GM19025 (cell line): ENCODE measurements around the gene ISLR.

Source experiments
- ATAC-seq: cut with Tn5 transposase; IDR thresholded peaks from one replicate; pipeline ENCODE4 v1.9.1; 2021; ENCODE audit warnings: mild to moderate bottlenecking, low read depth, moderate library complexity; ENCODE audit not compliant: unreplicated experiment

Gene ISLR

GRCh38 chr15:74173380-74174218 is at the start of gene ISLR:
Gene ISLR, plus strand, starts transcription at chr15:74173710. Its CDS starts 1,149 bp downstream, at chr15:74174859.
- ATAC-seq = no peak

GRCh38 chr15:74124196-74124595 is 49.3 kb upstream of the ISLR start:
- no peak for ATAC-seq

- no peak for ATAC-seq
Measured at GRCh38 chr15:74124759-74125158, 48.8 kb upstream of the ISLR start.

GRCh38 chr15:74127255-74127953 is 46.1 kb upstream of the ISLR start:
- ATAC-seq = no peak

- ATAC-seq = no peak
Measured at GRCh38 chr15:74127954-74128784, 45.3 kb upstream of the ISLR start.

GRCh38 chr15:74128785-74129585 is 44.5 kb upstream of the ISLR start:
- ATAC-seq = no peak

GRCh38 chr15:74129586-74130154 is 43.8 kb upstream of the ISLR start:
- no peak for ATAC-seq

- ATAC-seq = no peak
Measured at GRCh38 chr15:74130155-74130848, 43.2 kb upstream of the ISLR start, which contains the start of gene ISLR2. Gene ISLR2, plus strand, starts transcription at chr15:74130586. Its CDS starts 2,169 bp downstream, at chr15:74132755.

- no peak for ATAC-seq
Measured at GRCh38 chr15:74130849-74131627, 42.5 kb upstream of the ISLR start.

- ATAC-seq = no peak
Measured at GRCh38 chr15:74131628-74132413, 41.7 kb upstream of the ISLR start.

- ATAC-seq = no peak
Measured at GRCh38 chr15:74132681-74133651, 40.5 kb upstream of the ISLR start.

GRCh38 chr15:74133694-74134386 is 39.7 kb upstream of the ISLR start:
- no peak for ATAC-seq

- ATAC-seq = no peak
Measured at GRCh38 chr15:74134387-74135027, 39.0 kb upstream of the ISLR start.

GRCh38 chr15:74135041-74135565 is 38.4 kb upstream of the ISLR start:
- ATAC-seq = no peak

- no peak for ATAC-seq
Measured at GRCh38 chr15:74136540-74136813, 37.0 kb upstream of the ISLR start.
